Measurements from ENCODE around the gene ARHGAP40.
"Not testable (repeated sequence)": the region's sequence is repeated elsewhere in the genome, so short reads cannot be mapped to it uniquely, and the experiment has no call there.

ARHGAP40 gene

GRCh38 chr20:38589351-38589750 is 12.3 kb upstream of the ARHGAP40 start:
- DNase-seq: no peak

DNA sequence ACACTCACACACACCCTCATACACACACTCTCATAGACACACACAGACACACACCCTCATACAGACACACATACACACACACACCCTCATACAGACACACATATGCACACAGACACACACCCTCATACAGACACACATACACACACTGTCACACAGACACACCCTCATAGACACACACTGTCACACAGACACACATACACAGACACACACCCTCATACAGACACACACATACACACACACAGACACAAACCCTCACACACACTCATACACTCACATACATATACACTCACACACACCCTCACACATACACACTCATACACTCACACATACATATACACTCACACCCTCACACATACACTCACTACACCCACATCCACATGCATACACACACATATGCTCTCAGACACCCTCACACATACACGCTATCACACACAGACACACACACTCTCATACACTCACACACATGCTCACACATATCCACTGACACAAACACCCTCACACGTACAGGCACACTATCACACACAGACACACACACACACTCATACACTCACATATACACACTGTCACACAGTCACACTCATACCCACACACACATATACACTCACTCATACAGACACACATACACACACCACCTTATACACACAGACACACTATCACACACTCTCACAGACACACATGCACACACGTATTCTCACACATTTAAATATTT is 11.5 kb upstream of the ARHGAP40 start:
- no peak for DNase-seq

- no peak for DNase-seq
Measured at GRCh38 chr20:38590676-38591473, 10.7 kb upstream of the ARHGAP40 start.

GRCh38 chr20:38591474-38592410 is 9.9 kb upstream of the ARHGAP40 start:
- no peak for DNase-seq

- not testable (repeated sequence) for DNase-seq
Measured at GRCh38 chr20:38592411-38592790, 9.2 kb upstream of the ARHGAP40 start.

DNA sequence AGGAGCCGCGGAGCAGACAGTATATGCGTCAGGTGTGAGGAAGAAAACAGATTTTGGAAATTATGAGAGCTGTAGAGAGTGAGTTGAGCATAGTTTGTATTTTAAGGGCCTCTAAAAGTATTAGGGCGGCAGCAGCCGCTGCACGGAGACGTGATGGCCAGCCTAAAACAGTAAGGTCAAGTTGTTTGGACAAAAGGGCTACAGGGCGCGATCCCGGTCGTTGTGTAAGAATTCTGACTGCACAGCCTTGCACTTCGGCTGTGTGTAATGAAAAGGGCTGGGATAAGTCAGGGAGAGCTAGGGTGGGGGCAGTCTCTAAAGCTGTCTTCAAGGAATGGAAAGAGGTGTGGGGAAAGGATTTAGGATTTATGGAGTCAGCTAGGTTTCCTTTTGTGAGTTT is 7.3 kb upstream of the ARHGAP40 start:
- DNase-seq: not testable (repeated sequence)

GRCh38 chr20:38595886-38596285 is 5.7 kb upstream of the ARHGAP40 start:
- not testable (repeated sequence) for DNase-seq

DNA sequence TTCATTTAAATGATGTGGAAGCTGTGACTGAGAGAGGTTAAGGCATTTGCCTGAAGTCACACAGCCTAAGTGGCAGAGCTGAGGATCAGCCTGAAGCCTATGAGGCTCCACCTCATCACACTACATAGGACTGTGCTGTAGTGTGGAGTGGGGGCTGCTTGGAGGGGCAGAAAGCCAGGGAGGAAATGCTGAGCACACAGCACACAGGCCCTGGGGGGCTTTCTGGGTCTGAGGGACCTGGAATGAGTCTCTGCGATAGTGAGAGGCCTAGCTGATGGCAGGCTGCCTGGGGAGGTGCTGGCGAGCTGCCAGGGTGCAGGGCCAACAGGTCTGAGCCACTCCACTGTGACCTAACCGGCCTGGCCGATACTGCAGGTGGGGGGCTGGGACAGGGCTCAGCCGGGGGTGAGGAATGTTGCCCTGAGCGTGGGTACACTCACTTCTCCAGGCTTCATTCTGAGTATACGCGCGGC is 2.2 kb upstream of the ARHGAP40 start:
- no peak for DNase-seq

- DNase-seq: no peak
Measured at GRCh38 chr20:38600057-38600456, 1.6 kb upstream of the ARHGAP40 start.

DNA sequence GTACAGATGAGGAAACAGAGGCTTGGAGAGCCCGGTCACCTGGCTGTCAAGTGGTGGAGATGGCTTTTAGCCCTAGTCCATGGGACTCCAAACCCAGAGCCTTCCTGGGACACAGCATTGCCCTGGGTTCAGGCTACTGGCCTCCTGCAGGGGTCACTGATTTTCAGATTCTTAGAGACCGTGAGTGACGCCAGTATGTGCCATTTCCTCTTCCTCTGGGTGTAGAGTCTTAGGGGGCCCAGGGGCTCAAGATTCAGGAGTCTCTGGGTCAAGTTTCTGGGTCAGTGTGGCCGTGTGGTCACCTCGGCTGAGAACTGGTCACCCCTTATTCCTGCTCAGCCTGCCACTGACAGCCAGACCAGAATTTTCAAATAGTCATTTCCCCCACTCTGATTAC is 574 bp downstream of the ARHGAP40 start:
- DNase-seq: no peak

- no peak for DNase-seq
Measured at GRCh38 chr20:38603286-38603685, 1.7 kb downstream of the ARHGAP40 start.

DNA sequence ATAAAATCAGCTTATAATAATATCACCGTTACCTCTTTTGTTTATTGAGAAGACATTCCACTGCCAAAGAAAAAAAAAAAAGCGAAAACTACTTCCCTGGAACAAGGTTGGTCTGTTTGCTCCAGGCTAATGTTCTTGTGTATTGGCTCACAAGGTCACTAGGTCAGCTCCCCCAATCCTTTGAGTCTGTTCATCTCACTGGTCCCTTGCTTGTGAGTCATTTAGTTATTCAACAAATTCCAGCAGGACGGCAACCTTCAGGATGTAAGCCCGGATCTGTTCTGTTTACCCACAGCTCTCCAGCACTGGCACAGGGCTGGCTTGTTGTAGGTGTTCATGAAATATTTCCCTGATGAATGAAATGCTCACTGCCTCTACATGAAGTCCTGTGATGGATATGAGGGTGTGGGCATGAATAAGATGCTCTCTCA is 3.3 kb downstream of the ARHGAP40 start:
- no peak for DNase-seq

GRCh38 chr20:38607351-38607750 is 5.7 kb downstream of the ARHGAP40 start:
- no peak for DNase-seq

DNA sequence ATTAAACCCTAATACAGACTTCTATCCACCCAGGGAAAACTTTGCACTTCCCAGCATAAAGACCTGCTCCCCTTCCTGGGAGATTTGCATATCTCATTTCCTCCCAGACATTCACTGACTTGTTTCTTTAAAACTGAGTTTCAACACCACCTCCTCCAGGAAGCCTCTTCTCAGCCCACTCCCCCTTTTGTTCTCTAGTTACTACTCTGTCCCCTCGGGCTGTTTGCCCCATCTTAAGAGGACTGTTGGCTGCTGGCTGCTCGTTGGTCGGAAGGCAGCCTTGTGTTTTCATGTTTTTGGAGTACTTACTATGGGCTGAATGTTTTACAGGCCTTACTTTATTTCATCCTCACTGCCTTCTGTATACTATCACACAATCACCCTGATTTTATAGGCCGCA is 6.6 kb downstream of the ARHGAP40 start:
- DNase-seq: no peak

GRCh38 chr20:38609815-38610214 is 8.2 kb downstream of the ARHGAP40 start:
- DNase-seq: no peak

GRCh38 chr20:38610521-38610920 is 8.9 kb downstream of the ARHGAP40 start:
- DNase-seq: no peak

GRCh38 chr20:38612751-38613515 is 11.3 kb downstream of the ARHGAP40 start:
- no peak for DNase-seq

- DNase-seq: no peak
Measured at GRCh38 chr20:38615283-38615682, 13.7 kb downstream of the ARHGAP40 start.

GRCh38 chr20:38616457-38616856 is 14.8 kb downstream of the ARHGAP40 start:
- no peak for DNase-seq

DNA sequence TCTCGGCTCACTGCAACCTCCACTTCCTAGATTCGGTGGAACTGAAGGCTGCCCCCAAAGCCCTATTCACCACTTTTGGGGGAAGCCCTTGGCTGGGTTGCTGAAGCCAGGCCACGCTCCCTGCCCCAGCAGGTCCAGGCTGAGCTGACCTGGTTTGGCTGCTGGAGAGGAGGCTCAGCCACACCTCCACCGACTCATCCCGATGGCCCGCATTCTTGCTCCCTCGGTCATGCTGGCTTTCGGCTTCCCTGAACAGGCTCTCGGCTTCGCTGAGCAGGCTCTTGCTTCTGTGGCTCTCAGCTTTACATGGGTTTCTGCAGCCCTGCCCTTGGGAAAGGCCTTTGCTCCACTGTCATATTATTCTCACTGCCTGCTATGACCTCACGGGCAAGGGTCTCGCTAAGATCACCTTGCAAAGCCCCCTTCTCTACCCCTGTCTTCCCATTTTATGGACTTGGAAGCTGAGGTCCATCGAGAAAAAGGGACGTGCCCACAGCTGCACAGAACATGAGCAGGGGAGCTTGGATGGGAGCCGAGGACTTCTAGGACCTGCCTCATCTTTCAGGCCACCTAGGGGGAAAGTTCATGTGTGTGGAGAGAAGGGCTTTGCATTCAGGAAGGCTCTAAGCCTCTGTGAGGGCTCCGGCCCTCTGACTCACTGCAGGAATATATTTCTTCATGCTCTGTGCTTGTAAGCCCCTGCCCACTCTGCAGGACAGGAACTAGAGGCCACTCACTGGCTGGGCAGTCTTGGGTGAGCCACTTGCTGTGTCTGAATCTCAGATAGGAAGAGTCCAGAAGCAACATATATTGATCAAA is 15.6 kb downstream of the ARHGAP40 start:
- no peak for DNase-seq

- no peak for DNase-seq
Measured at GRCh38 chr20:38617830-38618196, 16.2 kb downstream of the ARHGAP40 start.

All from activated CD4-positive, alpha-beta T cell treated with anti-CD3 and anti-CD28 coated beads for 4 hours (primary cell).